ENCODE data around the gene COMMD4. TPM values are rescaled to one million over a fixed set of nuclear protein-coding genes. Genes with fewer than 3 reads are reported as not detected.

COMMD4 gene
- total and polyA plus RNA-seq, 2 donors (not counting 3 experiments of a cell fraction or from before 2014, with no cell fraction given) = 114 to 244 TPM

GRCh38 chr15:75347222-75348033 lies 11.6 kb downstream of the COMMD4 start:
- Histone ChIP-seq H3K27me3 (ENCODE audit: control insufficient read depth in 2 of 2, insufficient read depth in 2 of 2, low read length in 2 of 2) (no peaks in the 10 kb centered on the region), H3K9ac (replicated peaks; ENCODE audit: extremely low read depth, insufficient read depth, low read length) (peak overlapping the region; percentile 28), H3K9me1 (replicated peaks; ENCODE audit: control insufficient read depth, extremely low read depth, insufficient read depth, low read length) (no peaks in the 10 kb centered on the region), H3K4me1 (ENCODE audit: control insufficient read depth, extremely low read depth, insufficient read depth, low read length) (peaks cover 7% of the 10 kb centered on the region), H3K36me3 (ENCODE audit: control insufficient read depth in 2 of 2, extremely low read depth in 1 of 2, insufficient read depth in 2 of 2, low read length in 2 of 2) (no peaks in the 10 kb centered on the region), H3K9me3 (replicated peaks; ENCODE audit: control insufficient read depth, insufficient read depth, low read length) (no peaks in the 10 kb centered on the region), H4K20me1 (replicated peaks; ENCODE audit: control insufficient read depth, extremely low read depth, insufficient read depth, low read length) (no peaks in the 10 kb centered on the region), H2AFZ (ENCODE audit: low read depth, low read length) (peak overlapping the region; percentile 65), H3K27ac (ENCODE audit: insufficient read depth, low read depth, low read length) (no peak overlapping the region), H3K4me3 (replicated peaks in 1 of 3; ENCODE audit: insufficient read depth in 1 of 3, low read depth in 1 of 3, low read length in 3 of 3) (peak overlapping the region; percentile 59 to 84 (median 68)), H3K4me2 (ENCODE audit: insufficient read depth, low read length) (peak overlapping the region; percentile 53), H3K79me2 (ENCODE audit: control insufficient read depth, insufficient read depth, low read length) (no peaks in the 10 kb centered on the region)
- FAIRE-seq = peak; percentile 42
- CTCF ChIA-PET = no interaction called here
- intact Hi-C loops (cut with micrococcal nuclease) (no loop called here), dilution Hi-C loops (cut with MboI; ENCODE audit: extremely low pct_ligation_motif_present, low sequenced_read_pairs) (no loop called here)
- DNase-seq (ENCODE audit: low read depth, low spot score) = peak; percentile 20
- no peak for TF ChIP-seq POLR2A (IDR thresholded peaks at IDR 0.05; ENCODE audit: low read depth, low read length)
- BruUV-seq (replicated peaks) = TSS peak; percentile 30
- POLR2A ChIA-PET = no interaction called here

- Histone ChIP-seq H3K4me2 (ENCODE audit: insufficient read depth, low read length) (peak overlapping the region; percentile 53), H3K4me1 (ENCODE audit: control insufficient read depth, extremely low read depth, insufficient read depth, low read length) (peaks cover 7% of the 10 kb centered on the region), H3K36me3 (ENCODE audit: control insufficient read depth in 2 of 2, extremely low read depth in 1 of 2, insufficient read depth in 2 of 2, low read length in 2 of 2) (no peaks in the 10 kb centered on the region), H3K9me3 (replicated peaks; ENCODE audit: control insufficient read depth, insufficient read depth, low read length) (no peaks in the 10 kb centered on the region), H3K79me2 (ENCODE audit: control insufficient read depth, insufficient read depth, low read length) (no peaks in the 10 kb centered on the region), H3K4me3 (replicated peaks in 1 of 3; ENCODE audit: insufficient read depth in 1 of 3, low read depth in 1 of 3, low read length in 3 of 3) (peak overlapping the region; percentile 59 to 84 (median 68)), H2AFZ (ENCODE audit: low read depth, low read length) (peak overlapping the region; percentile 65), H3K9ac (replicated peaks; ENCODE audit: extremely low read depth, insufficient read depth, low read length) (peak overlapping the region; percentile 27), H4K20me1 (replicated peaks; ENCODE audit: control insufficient read depth, extremely low read depth, insufficient read depth, low read length) (no peaks in the 10 kb centered on the region), H3K27ac (ENCODE audit: insufficient read depth, low read depth, low read length) (no peak overlapping the region), H3K9me1 (replicated peaks; ENCODE audit: control insufficient read depth, extremely low read depth, insufficient read depth, low read length) (no peaks in the 10 kb centered on the region), H3K27me3 (ENCODE audit: control insufficient read depth in 2 of 2, insufficient read depth in 2 of 2, low read length in 2 of 2) (no peaks in the 10 kb centered on the region)
- TF ChIP-seq EZH2 (IDR thresholded peaks at IDR 0.05; ENCODE audit: borderline replicate concordance, low read depth, low read length, severe bottlenecking) (peak; percentile 33), POLR2AphosphoS5 (IDR thresholded peaks at IDR 0.05; ENCODE audit: insufficient read depth, low read depth, low read length) (no peak)
- BruUV-seq (replicated peaks) = no TSS peak
- ChIA-PET POLR2A (no interaction called here), CTCF (interaction anchor here (1.2 kb wide), 1 partner anchor 20 kb away, joined by 3 read pairs; no protein-coding TSS in a partner anchor)
- dilution Hi-C loops (cut with MboI; ENCODE audit: extremely low pct_ligation_motif_present, low sequenced_read_pairs) (no loop called here), intact Hi-C loops (cut with micrococcal nuclease) (no loop called here)
- peak; percentile 35 for FAIRE-seq
- peak; percentile 19 for DNase-seq (ENCODE audit: low read depth, low spot score)
Observed at GRCh38 chr15:75348034-75348561, 12.2 kb downstream of the COMMD4 start.

Measured in endothelial cell of umbilical vein (primary cell).